SJSA1 (cell line): Measurements from ENCODE around the gene PSENEN. TPM values are rescaled to one million over a fixed set of nuclear protein-coding genes. Genes with fewer than 3 reads are reported as not detected.
"Not testable (repeated sequence)": the region's sequence is repeated elsewhere in the genome, so short reads cannot be mapped to it uniquely, and the experiment has no call there.

Experiments used
- DNase-seq, 2 experiments: peaks; one replicate each; pipeline ENCODE4 v3.0.0-alpha.2; 2015 to 2020; ENCODE audit warnings: low spot score in 2 of 2, low read depth in 1 of 2
- H3K27ac ChIP-seq: fragments of 250-450 bp; sonication (Bioruptor Pico); 2 replicates; pipeline ENCODE4 v1.5.1; 2020; ENCODE audit warnings: mild to moderate bottlenecking, moderate library complexity
- H3K27me3 ChIP-seq: fragments of 250-450 bp; sonication (Bioruptor Pico); replicated peaks from 2 replicates; pipeline ENCODE4 v1.5.1; 2020; ENCODE audit warnings: mild to moderate bottlenecking, moderate library complexity
- H3K36me3 ChIP-seq: fragments of 250-450 bp; sonication (Bioruptor Pico); 2 replicates; pipeline ENCODE4 v1.5.1; 2020; ENCODE audit warnings: mild to moderate bottlenecking
- H3K4me1 ChIP-seq: fragments of 250-450 bp; sonication (Bioruptor Pico); replicated peaks from 2 replicates; pipeline ENCODE4 v1.6.1; 2021; ENCODE audit warnings: mild to moderate bottlenecking
- H3K4me3 ChIP-seq: fragments of 250-450 bp; sonication (Bioruptor Pico); 2 replicates; pipeline ENCODE4 v1.5.1; 2020; ENCODE audit warnings: mild to moderate bottlenecking
- H3K9me3 ChIP-seq: fragments of 250-450 bp; sonication (Bioruptor Pico); replicated peaks from 2 replicates; pipeline ENCODE4 v1.5.1; 2020; ENCODE audit warnings: mild to moderate bottlenecking
- total RNA-seq: library from RNA; depleted of rRNA; stranded (reverse); fragments of >200 nt; shearing (Covaris generic); gene quantifications from 2 replicates; pipeline ENCODE4 v1.2.3, GENCODE V29; 2014; rRNA removed

Gene PSENEN
- total RNA-seq, 1 experiment from 2014 or later = 28.7 TPM

GRCh38 chr19:35792312-35792711 lies 46.9 kb downstream of the PSENEN start:
- Histone ChIP-seq H3K36me3 (no peaks in the 10 kb centered on the region), H3K27me3 (peaks cover 17% of the 10 kb centered on the region)
- no peak for DNase-seq

GRCh38 chr19:35792888-35793287 lies 47.4 kb downstream of the PSENEN start:
- no peak for DNase-seq
- Histone ChIP-seq H3K27ac (no peak overlapping the region), H3K9me3 (no peaks in the 10 kb centered on the region), H3K27me3 (peaks cover 21% of the 10 kb centered on the region), H3K4me3 (no peak overlapping the region), H3K36me3 (no peaks in the 10 kb centered on the region), H3K4me1 (no peaks in the 10 kb centered on the region)

More at GRCh38 chr19:35792312-35792711, 46.9 kb downstream of the PSENEN start:
- no peaks in the 10 kb centered on the region for H3K4me1 ChIP-seq
- H3K27ac ChIP-seq = no peak overlapping the region
- H3K9me3 ChIP-seq = no peaks in the 10 kb centered on the region
- no peak overlapping the region for H3K4me3 ChIP-seq

DNA sequence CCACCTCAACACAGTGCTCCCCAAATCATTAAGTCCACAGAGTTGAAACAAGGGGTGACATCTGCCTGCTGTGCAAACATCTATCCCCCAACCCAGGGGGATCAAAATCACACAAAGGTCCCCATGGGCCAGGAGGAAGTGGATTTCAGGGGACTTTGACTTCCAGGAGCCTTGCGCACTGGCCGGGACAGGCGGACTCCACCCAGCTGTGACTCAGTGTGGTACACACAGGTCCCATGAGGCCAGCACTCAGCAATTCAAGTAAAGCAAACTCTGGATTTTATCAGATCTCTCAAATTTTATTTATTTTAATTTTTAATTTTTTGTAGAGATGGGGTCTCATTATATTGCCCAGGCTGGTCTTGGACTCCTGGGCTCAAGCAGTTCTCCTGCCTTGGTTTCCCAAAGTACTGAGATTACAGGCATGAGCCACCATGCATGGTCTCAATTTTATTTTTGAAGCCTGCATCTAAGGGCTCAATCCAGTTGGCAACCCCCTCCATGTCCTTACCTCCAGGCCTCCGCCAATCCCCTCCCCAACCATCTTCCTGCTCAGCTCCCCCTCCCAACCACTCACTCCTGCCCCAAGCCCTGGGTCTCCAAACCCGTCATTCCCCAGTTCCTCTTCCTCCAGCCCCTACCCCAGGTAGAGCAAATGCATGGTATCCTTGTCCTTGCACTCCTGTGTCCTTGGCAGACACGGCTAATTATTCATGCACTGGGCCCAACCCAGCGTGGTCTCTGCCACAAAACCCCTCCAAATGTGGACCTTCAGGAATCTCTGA lies 48.1 kb downstream of the PSENEN start:
- Histone ChIP-seq H3K4me3 (no peak overlapping the region), H3K9me3 (no peaks in the 10 kb centered on the region), H3K27ac (no peak overlapping the region), H3K4me1 (no peaks in the 10 kb centered on the region), H3K27me3 (peaks cover 23% of the 10 kb centered on the region), H3K36me3 (no peaks in the 10 kb centered on the region)
- no peak for DNase-seq

- not testable (repeated sequence) for H3K36me3 ChIP-seq, H3K4me3 ChIP-seq, DNase-seq, H3K27ac ChIP-seq, H3K4me1 ChIP-seq, H3K9me3 ChIP-seq
- peaks cover 23% of the 10 kb centered on the region for H3K27me3 ChIP-seq
Observed at GRCh38 chr19:35795564-35795963, 50.1 kb downstream of the PSENEN start.

Other genes with a start within 250 kb of the PSENEN start
- not detected in 2 replicates for gene DMKN, start 232.0 kb upstream of the PSENEN start, total RNA-seq
- not detected in 2 replicates for gene SBSN, start 217.3 kb upstream of the PSENEN start, total RNA-seq
- not detected in 2 replicates for gene GAPDHS, start 212.2 kb upstream of the PSENEN start, total RNA-seq
- gene TMEM147, start 200.0 kb upstream of the PSENEN start, total RNA-seq = 79.8 and 83.5 TPM in 2 replicates
- not detected in 2 replicates for gene ATP4A, start 182.0 kb upstream of the PSENEN start, total RNA-seq
- not detected in 2 replicates for gene PMIS2, start 159.5 kb upstream of the PSENEN start, total RNA-seq
- 10.2 and 15.2 TPM in 2 replicates for gene HAUS5, start 132.9 kb upstream of the PSENEN start, total RNA-seq
- gene RBM42, start 116.6 kb upstream of the PSENEN start, total RNA-seq = 106 and 151 TPM in 2 replicates
- gene ETV2, start 103.9 kb upstream of the PSENEN start, total RNA-seq = 0.82 and 9.0 TPM in 2 replicates
- gene COX6B1, start 97.3 kb upstream of the PSENEN start, total RNA-seq = 364 and 463 TPM in 2 replicates
- gene UPK1A, start 79.1 kb upstream of the PSENEN start, total RNA-seq = not detected in 2 replicates
- gene ZBTB32, start 41.1 kb upstream of the PSENEN start, total RNA-seq = not detected in 2 replicates
- 4.9 and 7.4 TPM in 2 replicates for gene KMT2B, start 27.6 kb upstream of the PSENEN start, total RNA-seq
- gene IGFLR1, start 3.2 kb upstream of the PSENEN start, total RNA-seq = 3.7 and 8.5 TPM in 2 replicates
- gene U2AF1L4, start 233 bp upstream of the PSENEN start, total RNA-seq = 4.8 and 17.6 TPM in 2 replicates
- 7.1 and 12.4 TPM in 2 replicates for gene LIN37, start 2.9 kb downstream of the PSENEN start, total RNA-seq
- not detected in 2 replicates for gene HSPB6, start 11.4 kb downstream of the PSENEN start, total RNA-seq
- 7.3 and 8.8 TPM in 2 replicates for gene PROSER3, start 12.5 kb downstream of the PSENEN start, total RNA-seq
- 3.7 and 4.6 TPM in 2 replicates for gene ARHGAP33, start 29.9 kb downstream of the PSENEN start, total RNA-seq
- not detected in 2 replicates for gene PRODH2, start 67.2 kb downstream of the PSENEN start, total RNA-seq
- not detected in 2 replicates for gene NPHS1, start 106.9 kb downstream of the PSENEN start, total RNA-seq
- gene KIRREL2, start 111.3 kb downstream of the PSENEN start, total RNA-seq = not detected in 2 replicates
- 11.1 and 11.6 TPM in 2 replicates for gene APLP1, start 122.9 kb downstream of the PSENEN start, total RNA-seq
- 0.66 and 3.3 TPM in 2 replicates for gene NFKBID, start 154.9 kb downstream of the PSENEN start, total RNA-seq
- gene HCST, start 156.9 kb downstream of the PSENEN start, total RNA-seq = 9.1 TPM in 1 of 2 replicates, not detected in the other
- gene TYROBP, start 162.6 kb downstream of the PSENEN start, total RNA-seq = not detected in 2 replicates
- gene LRFN3, start 190.7 kb downstream of the PSENEN start, total RNA-seq = 3.8 and 5.7 TPM in 2 replicates
- gene SDHAF1, start 249.5 kb downstream of the PSENEN start, total RNA-seq = 34.4 and 53.4 TPM in 2 replicates